Right atrium auricular region (tissue), 2 donors: ENCODE data around the gene PELI1. TPM values are rescaled to one million over a fixed set of nuclear protein-coding genes. Genes with fewer than 3 reads are reported as not detected.

Experiments used
- DNase-seq: peaks from one replicate; pipeline ENCODE4 v3.0.0-alpha.2; 2019; ENCODE audit warnings: low spot score
- H3K27ac ChIP-seq, 2 donors: fragments of 200-600 bp; sonication (generic); 1 replicate in 1 of 2; 2 replicates in 1 of 2; pipeline ENCODE4 v1.5.1; 2016 to 2019
- H3K27me3 ChIP-seq, 2 donors: fragments of 200-600 bp; sonication (generic); one replicate each; pipeline versions ENCODE4 v1.5.1 to v1.6.0; 2017 to 2019
- H3K36me3 ChIP-seq: fragments of 200-600 bp; sonication (generic); one replicate; pipeline ENCODE4 v1.5.1; 2016
- H3K4me1 ChIP-seq, 2 donors: fragments of 200-600 bp; sonication (generic); one replicate each; pipeline versions ENCODE4 v1.5.1 to v1.6.0; 2017 to 2019
- H3K4me3 ChIP-seq, 2 donors: fragments of 200-600 bp; sonication (generic); 1 replicate in 1 of 2; 2 replicates in 1 of 2; pipeline ENCODE4 v1.5.1; 2017 to 2019; ENCODE audit warnings: mild to moderate bottlenecking in 1 of 2, moderate library complexity in 1 of 2
- H3K9me3 ChIP-seq, 2 donors: fragments of 200-600 bp; sonication (generic); one replicate each; pipeline ENCODE4 v1.5.1; 2019
- total RNA-seq, 2 donors: library from RNA; depleted of rRNA; stranded (reverse); fragments of >200 nt; gene quantifications; one replicate each; pipeline ENCODE4 v1.1.0, GENCODE V29; 2016
- TF ChIP-seq, protein P1 (sequence below), 2 donors: fragments of 200-600 bp; sonication (generic); IDR thresholded peaks; one replicate each; pipeline ENCODE4 v1.5.1; 2019; ENCODE audit warnings: antibody characterized with exemption in 2 of 2

The PELI1 gene
- total RNA-seq, 2 donors from 2014 or later, result 10.3 to 10.9 TPM

GRCh38 chr2:64126601-64127000 lies 17.6 kb downstream of the PELI1 start:
- no peak for DNase-seq
- Histone ChIP-seq H3K4me1 (peaks cover 0 to 3% of the 10 kb centered on the region in 2 donors), H3K27ac (no peak overlapping the region), H3K36me3 (no peaks in the 10 kb centered on the region), H3K4me3 (no peak overlapping the region), H3K9me3 (no peaks in the 10 kb centered on the region), H3K27me3 (no peaks in the 10 kb centered on the region)
- TF ChIP-seq, protein P1, sequence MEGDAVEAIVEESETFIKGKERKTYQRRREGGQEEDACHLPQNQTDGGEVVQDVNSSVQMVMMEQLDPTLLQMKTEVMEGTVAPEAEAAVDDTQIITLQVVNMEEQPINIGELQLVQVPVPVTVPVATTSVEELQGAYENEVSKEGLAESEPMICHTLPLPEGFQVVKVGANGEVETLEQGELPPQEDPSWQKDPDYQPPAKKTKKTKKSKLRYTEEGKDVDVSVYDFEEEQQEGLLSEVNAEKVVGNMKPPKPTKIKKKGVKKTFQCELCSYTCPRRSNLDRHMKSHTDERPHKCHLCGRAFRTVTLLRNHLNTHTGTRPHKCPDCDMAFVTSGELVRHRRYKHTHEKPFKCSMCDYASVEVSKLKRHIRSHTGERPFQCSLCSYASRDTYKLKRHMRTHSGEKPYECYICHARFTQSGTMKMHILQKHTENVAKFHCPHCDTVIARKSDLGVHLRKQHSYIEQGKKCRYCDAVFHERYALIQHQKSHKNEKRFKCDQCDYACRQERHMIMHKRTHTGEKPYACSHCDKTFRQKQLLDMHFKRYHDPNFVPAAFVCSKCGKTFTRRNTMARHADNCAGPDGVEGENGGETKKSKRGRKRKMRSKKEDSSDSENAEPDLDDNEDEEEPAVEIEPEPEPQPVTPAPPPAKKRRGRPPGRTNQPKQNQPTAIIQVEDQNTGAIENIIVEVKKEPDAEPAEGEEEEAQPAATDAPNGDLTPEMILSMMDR (IDR thresholded peaks at IDR 0.05), result no peak

DNA sequence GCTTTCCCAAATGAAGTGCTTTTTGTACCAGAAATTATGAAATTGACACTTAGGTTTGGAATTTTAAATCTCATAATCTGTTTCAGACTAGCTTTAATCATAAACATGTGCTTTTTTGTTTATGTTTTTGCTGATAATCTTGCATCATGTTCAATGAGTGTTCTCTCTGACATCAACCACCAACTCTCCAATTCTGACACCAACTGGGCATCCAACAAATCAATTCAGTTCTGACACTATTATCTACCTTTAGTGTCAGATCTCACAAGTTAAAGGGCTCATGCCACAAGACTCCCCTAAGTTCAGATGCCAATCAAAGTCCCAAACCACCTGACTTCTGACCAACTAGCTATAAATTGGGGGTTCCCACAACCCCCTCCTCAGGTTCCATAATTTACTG lies 19.6 kb downstream of the PELI1 start:
- TF ChIP-seq, protein P1 (IDR thresholded peaks at IDR 0.05), result no peak
- Histone ChIP-seq H3K27me3 (no peaks in the 10 kb centered on the region), H3K36me3 (no peaks in the 10 kb centered on the region), H3K27ac (no peak overlapping the region), H3K4me3 (no peak overlapping the region), H3K4me1 (peaks cover 0 to 12% of the 10 kb centered on the region in 2 donors), H3K9me3 (no peaks in the 10 kb centered on the region)
- DNase-seq, result no peak

GRCh38 chr2:64124168-64124567 lies 20.1 kb downstream of the PELI1 start:
- Histone ChIP-seq H3K27me3 (no peaks in the 10 kb centered on the region), H3K27ac (no peak overlapping the region), H3K4me1 (peaks cover 0 to 12% of the 10 kb centered on the region in 2 donors), H3K4me3 (no peak overlapping the region), H3K36me3 (no peaks in the 10 kb centered on the region), H3K9me3 (no peaks in the 10 kb centered on the region)
- TF ChIP-seq, protein P1 (IDR thresholded peaks at IDR 0.05), result no peak
- no peak for DNase-seq

- Histone ChIP-seq H3K9me3 (no peaks in the 10 kb centered on the region), H3K36me3 (no peaks in the 10 kb centered on the region), H3K27me3 (no peaks in the 10 kb centered on the region), H3K4me3 (no peak overlapping the region), H3K4me1 (peaks cover 0 to 12% of the 10 kb centered on the region in 2 donors), H3K27ac (no peak overlapping the region)
- no peak for DNase-seq
- TF ChIP-seq, protein P1 (IDR thresholded peaks at IDR 0.05), result no peak
These were observed 20.5 kb downstream of the PELI1 start for GRCh38 chr2:64123740-64124139.

GRCh38 chr2:64122358-64122757 lies 21.9 kb downstream of the PELI1 start:
- no peak for DNase-seq
- Histone ChIP-seq H3K9me3 (no peaks in the 10 kb centered on the region), H3K4me3 (no peak overlapping the region), H3K27ac (no peak overlapping the region), H3K27me3 (no peaks in the 10 kb centered on the region), H3K36me3 (no peaks in the 10 kb centered on the region), H3K4me1 (peaks cover 0 to 10% of the 10 kb centered on the region in 2 donors)
- TF ChIP-seq, protein P1 (IDR thresholded peaks at IDR 0.05), result no peak

GRCh38 chr2:64120928-64121327 lies 23.3 kb downstream of the PELI1 start:
- Histone ChIP-seq H3K27ac (no peak overlapping the region), H3K9me3 (no peaks in the 10 kb centered on the region), H3K4me3 (no peak overlapping the region), H3K36me3 (no peaks in the 10 kb centered on the region), H3K27me3 (no peaks in the 10 kb centered on the region), H3K4me1 (peaks cover 0 to 25% of the 10 kb centered on the region in 2 donors)
- DNase-seq, result no peak
- TF ChIP-seq, protein P1 (IDR thresholded peaks at IDR 0.05), result no peak
